Bronchial epithelial cell (primary cell): ENCODE data around the gene STING1. TPM values are rescaled to one million over a fixed set of nuclear protein-coding genes. Genes with fewer than 3 reads are reported as not detected.

Experiments
- DNase-seq: peaks from one replicate; pipeline ENCODE4 v3.0.0-alpha.2; 2010; ENCODE audit warnings: low read depth
- FAIRE-seq: peaks from 2 replicates; lab custom pipeline; 2011; peaks lifted over from hg19 to GRCh38; lab: Jason Lieb, UNC
- H3K27me3 ChIP-seq: 2 replicates; pipeline ENCODE4 v1.5.1; 2011; ENCODE audit warnings: low read length; ENCODE audit not compliant: control insufficient read depth, insufficient read depth
- H3K36me3 ChIP-seq: 2 replicates; pipeline ENCODE4 v1.5.1; 2011; ENCODE audit warnings: low read length; ENCODE audit not compliant: control insufficient read depth, insufficient read depth
- H3K4me3 ChIP-seq: 2 replicates; pipeline ENCODE4 v1.5.1; 2011; ENCODE audit warnings: mild to moderate bottlenecking, low read depth, low read length, control low read depth
- total RNA-seq: library from RNA; depleted of rRNA; stranded (reverse); fragments of >200 nt; gene quantifications from 2 replicates; pipeline ENCODE4 v1.2.1, GENCODE V29; 2014
- TF ChIP-seq, protein P1 (sequence below): IDR thresholded peaks from 2 replicates; pipeline ENCODE4 v1.5.1; 2011; ENCODE audit warnings: mild to moderate bottlenecking, moderate library complexity, low read length, control low read depth, inconsistent platforms; ENCODE audit not compliant: insufficient read depth, severe bottlenecking

Gene STING1
- total RNA-seq, 1 donor from 2014 or later: 2.9 TPM

DNA sequence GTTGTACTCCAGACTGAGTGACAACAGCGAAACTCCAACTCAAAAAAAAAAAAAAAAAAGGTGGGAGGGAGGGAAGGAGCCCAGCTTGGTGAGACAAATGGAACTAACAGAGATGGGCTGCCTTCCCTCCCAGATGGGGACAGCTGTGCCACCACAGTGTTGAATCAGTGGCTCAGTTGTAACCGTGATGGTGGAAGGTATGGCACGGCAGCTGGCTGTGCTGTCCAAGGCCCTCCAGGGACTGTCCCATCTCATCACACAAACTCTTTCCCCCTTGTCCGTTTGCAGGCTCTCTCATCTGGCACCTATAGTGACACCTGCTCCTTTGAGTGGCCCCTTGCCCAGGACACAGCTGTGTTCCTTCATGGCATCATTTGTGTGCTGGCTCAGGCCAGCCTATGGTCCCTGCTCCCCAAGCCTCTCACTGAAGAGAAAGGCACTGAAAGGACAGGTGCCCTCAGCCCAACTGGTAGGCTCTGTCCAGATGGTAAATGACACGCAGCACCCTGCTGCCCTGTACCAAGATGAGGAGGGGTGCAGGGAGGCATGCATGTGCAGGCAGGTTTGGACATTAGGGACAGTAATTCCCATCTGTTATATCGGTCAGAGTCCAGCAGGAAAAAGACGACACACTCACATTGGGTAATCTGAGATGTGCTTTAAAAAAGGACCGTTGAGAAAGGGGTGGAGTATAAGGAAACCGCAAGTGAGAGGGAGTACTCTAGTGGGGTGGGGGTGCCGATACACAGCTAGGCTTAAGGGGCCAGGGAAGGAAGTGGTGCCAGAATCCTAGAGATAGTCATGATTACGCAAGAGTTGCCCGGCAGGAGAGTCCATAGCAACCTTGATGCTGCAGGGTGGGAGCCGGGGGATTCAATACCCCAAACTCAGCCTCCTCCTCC lies 7.4 kb downstream of the STING1 start:
- TF ChIP-seq, protein P1, sequence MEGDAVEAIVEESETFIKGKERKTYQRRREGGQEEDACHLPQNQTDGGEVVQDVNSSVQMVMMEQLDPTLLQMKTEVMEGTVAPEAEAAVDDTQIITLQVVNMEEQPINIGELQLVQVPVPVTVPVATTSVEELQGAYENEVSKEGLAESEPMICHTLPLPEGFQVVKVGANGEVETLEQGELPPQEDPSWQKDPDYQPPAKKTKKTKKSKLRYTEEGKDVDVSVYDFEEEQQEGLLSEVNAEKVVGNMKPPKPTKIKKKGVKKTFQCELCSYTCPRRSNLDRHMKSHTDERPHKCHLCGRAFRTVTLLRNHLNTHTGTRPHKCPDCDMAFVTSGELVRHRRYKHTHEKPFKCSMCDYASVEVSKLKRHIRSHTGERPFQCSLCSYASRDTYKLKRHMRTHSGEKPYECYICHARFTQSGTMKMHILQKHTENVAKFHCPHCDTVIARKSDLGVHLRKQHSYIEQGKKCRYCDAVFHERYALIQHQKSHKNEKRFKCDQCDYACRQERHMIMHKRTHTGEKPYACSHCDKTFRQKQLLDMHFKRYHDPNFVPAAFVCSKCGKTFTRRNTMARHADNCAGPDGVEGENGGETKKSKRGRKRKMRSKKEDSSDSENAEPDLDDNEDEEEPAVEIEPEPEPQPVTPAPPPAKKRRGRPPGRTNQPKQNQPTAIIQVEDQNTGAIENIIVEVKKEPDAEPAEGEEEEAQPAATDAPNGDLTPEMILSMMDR: no peak
- DNase-seq (peak; percentile 53), FAIRE-seq (peak; percentile 55)
- H3K4me3 ChIP-seq: no peak overlapping the region
- H3K27me3 ChIP-seq: no peaks in the 10 kb centered on the region
- H3K36me3 ChIP-seq: peaks cover 1% of the 10 kb centered on the region

DNA sequence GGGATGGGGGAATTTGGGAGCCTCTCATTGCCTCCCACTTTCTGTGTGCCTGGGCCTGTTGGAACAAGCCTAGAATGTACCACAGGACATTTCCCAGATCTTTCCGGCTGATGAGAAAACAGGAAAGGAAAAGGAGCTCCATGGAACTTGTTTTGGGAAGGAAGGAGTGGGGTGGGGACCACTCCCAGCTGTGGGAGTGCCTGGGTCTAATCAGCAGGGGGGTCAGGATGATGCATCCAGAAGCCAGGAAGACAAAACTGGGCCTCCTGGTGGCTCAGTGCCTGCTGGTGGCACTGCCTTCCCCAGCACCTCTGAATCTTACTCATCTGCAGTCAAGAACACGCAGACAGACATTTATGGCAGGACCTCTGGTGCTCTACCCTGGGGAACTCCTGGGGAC lies 9.0 kb downstream of the STING1 start:
- TF ChIP-seq, protein P1: peak; percentile 31
- no peak for FAIRE-seq
- DNase-seq: peak; percentile 89
- Histone ChIP-seq H3K27me3 (no peaks in the 10 kb centered on the region), H3K36me3 (peaks cover 1% of the 10 kb centered on the region), H3K4me3 (no peak overlapping the region)

DNA sequence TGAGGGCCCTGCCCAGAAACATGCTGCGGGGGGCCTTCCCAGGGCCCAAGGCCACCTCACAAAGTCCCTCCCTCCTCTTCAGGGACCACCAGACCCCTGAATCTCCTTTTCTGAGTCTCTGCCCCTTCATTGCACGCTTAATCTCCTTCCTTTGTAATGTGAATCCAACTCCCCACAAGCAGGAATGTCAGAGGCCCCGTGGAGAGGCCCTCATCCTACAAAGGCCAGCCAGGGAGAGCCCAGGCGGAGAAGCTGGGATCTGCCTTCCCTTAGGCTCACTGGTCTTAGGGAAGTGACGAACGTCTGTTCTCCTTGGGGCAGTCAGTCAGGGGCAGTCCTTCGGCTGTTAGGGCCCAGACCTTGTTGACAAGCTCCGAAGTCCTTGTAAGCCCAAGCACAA lies 9.5 kb downstream of the STING1 start:
- TF ChIP-seq, protein P1: no peak
- DNase-seq: no peak
- no peak for FAIRE-seq
- no peaks in the 10 kb centered on the region for H3K27me3 ChIP-seq
- H3K36me3 ChIP-seq: peaks cover 1% of the 10 kb centered on the region
- no peak overlapping the region for H3K4me3 ChIP-seq

DNA sequence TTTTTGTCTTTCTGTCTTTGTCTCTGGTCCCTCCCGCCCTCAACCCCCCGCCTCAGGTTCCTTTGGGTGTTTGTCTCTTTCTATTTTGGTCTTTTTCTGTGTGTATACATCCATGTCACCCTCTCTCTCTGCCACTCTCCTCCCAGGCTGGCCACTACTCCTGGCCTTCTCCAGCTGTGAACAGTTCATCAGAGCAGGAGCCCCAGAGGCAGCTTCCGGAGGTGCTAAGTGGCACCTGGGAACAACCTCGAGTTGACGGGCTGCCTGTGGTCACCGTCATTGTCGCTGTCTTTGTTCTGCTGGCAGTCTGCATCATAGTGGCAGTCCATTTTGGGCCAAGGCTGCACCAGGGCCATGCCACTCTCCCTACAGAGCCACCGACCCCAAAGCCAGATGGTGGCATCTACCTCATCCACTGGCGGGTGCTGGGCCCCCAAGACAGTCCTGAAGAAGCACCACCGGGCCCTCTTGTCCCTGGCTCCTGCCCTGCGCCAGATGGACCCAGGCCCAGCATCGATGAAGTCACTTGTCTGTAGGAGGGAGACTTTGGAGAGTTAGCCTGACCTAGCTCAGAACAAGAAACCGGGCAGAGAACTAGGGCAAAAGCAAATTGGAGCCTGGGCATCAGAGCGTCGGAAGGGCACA lies 10.1 kb downstream of the STING1 start:
- Histone ChIP-seq H3K4me3 (no peak overlapping the region), H3K36me3 (peaks cover 1% of the 10 kb centered on the region), H3K27me3 (no peaks in the 10 kb centered on the region)
- TF ChIP-seq, protein P1: no peak
- DNase-seq (no peak), FAIRE-seq (no peak)

DNA sequence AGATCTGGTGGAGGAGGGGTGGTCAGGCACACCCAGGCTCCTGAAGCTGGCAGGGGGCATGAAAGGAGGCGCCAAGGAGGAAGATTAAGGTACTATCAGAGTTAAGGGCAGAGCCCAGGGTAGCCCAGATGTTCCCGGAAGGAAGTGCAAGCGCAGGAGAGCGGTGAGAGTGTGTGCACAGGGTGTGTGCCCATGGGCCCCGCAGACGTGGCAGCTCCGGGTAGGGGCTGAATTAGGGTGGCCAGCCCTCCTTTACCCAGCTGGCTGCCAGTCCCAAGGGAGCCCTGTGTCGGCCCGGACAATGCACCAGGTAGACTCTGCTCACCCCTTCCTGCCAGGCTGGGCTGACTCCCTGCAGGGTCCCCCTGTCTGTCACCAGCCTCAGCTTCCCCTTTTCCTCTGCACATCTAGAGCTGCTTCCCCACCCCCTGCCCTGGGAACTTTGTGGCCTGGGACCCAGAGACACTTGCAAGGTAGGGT lies 11.7 kb downstream of the STING1 start, which contains the start of gene SMIM33:
TSS of gene SMIM33 (plus strand) at position 184 of the 480 bp plus-strand sequence. CDS start at position 302, 118 bp downstream.
- no peak within 1 kb of the TSS for H3K4me3 ChIP-seq
- H3K27me3 ChIP-seq: no peaks in the 10 kb centered on the region
- TF ChIP-seq, protein P1: no peak
- DNase-seq (no peak), FAIRE-seq (no peak)
- no peaks in the 10 kb centered on the region for H3K36me3 ChIP-seq
